ENCODE results near the gene ARAP1. TPM values are rescaled to one million over a fixed set of nuclear protein-coding genes. Genes with fewer than 3 reads are reported as not detected.

Gene ARAP1
- total RNA-seq, 1 experiment from 2014 or later, result 86.2 TPM

GRCh38 chr11:72642884-72643522, 109.2 kb downstream of the ARAP1 start:
- Histone ChIP-seq H3K4me2 (ENCODE audit: low read length) (peak overlapping the region; percentile 96), H3K4me1 (ENCODE audit: insufficient read depth, low read length) (peaks cover 13% of the 10 kb centered on the region), H3K9ac (ENCODE audit: low read length) (no peak overlapping the region), H2AFZ (ENCODE audit: low read length) (peak overlapping the region; percentile 87), H3K27ac (ENCODE audit: low read length) (no peak overlapping the region), H3K9me3 (ENCODE audit: low read length) (no peaks in the 10 kb centered on the region), H3K79me2 (ENCODE audit: low read length) (no peaks in the 10 kb centered on the region), H3K36me3 (ENCODE audit: low read depth, low read length) (no peaks in the 10 kb centered on the region), H3K4me3 (ENCODE audit: low read length) (peak overlapping the region; percentile 72), H3F3A (ENCODE audit: low read length, unreplicated experiment) (no peaks in the 10 kb centered on the region), H4K20me1 (ENCODE audit: low read length) (no peaks in the 10 kb centered on the region), H3K9me2 (replicated peaks; ENCODE audit: low read length) (no peaks in the 10 kb centered on the region), H3K27me3 (ENCODE audit: low read length) (peaks cover 18% of the 10 kb centered on the region)
- ChIA-PET POLR2A (ENCODE audit: unreplicated experiment) (no interaction called here), CTCF (no interaction called here)
- ATAC-seq, result peak; percentile 67
- peak; percentile 69 for DNase-seq
- no TSS peak for BruUV-seq (replicated peaks)
- intact Hi-C loops (cut with micrococcal nuclease), result loop anchor here (1.0 to 2.0 kb wide), 3 partner anchors 44 to 172 kb away; no protein-coding TSS in a partner anchor
- no peak for TF ChIP-seq EZH2 (IDR thresholded peaks at IDR 0.05; ENCODE audit: low read length, unreplicated experiment)
- TF ChIP-seq CTCF (conservative IDR thresholded peaks at IDR 0.05; ENCODE audit: low read depth, low read length), result peak; percentile 91
- no peak for TF ChIP-seq EZH2phosphoT487 (IDR thresholded peaks at IDR 0.05; ENCODE audit: borderline replicate concordance, low read length)

- TF ChIP-seq EZH2phosphoT487 (IDR thresholded peaks at IDR 0.05; ENCODE audit: borderline replicate concordance, low read length) (peak; percentile 41; the same call in 1 of the 2 replicates), CTCF (conservative IDR thresholded peaks at IDR 0.05; ENCODE audit: low read depth, low read length) (no peak), EZH2 (IDR thresholded peaks at IDR 0.05; ENCODE audit: low read length, unreplicated experiment) (no peak)
- Histone ChIP-seq H3K27me3 (ENCODE audit: low read length) (peaks cover 18% of the 10 kb centered on the region), H3K4me3 (ENCODE audit: low read length) (peak overlapping the region; percentile 72), H3K4me2 (ENCODE audit: low read length) (peak overlapping the region; percentile 96), H2AFZ (ENCODE audit: low read length) (peak overlapping the region; percentile 87), H3K9me3 (ENCODE audit: low read length) (no peaks in the 10 kb centered on the region), H3K4me1 (ENCODE audit: insufficient read depth, low read length) (peaks cover 16% of the 10 kb centered on the region), H3K9ac (ENCODE audit: low read length) (no peak overlapping the region), H3K36me3 (ENCODE audit: low read depth, low read length) (no peaks in the 10 kb centered on the region), H3F3A (ENCODE audit: low read length, unreplicated experiment) (no peaks in the 10 kb centered on the region), H4K20me1 (ENCODE audit: low read length) (no peaks in the 10 kb centered on the region), H3K27ac (ENCODE audit: low read length) (no peak overlapping the region), H3K79me2 (ENCODE audit: low read length) (no peaks in the 10 kb centered on the region), H3K9me2 (replicated peaks; ENCODE audit: low read length) (no peaks in the 10 kb centered on the region)
- CTCF ChIA-PET, result interaction anchor here (0.5 to 0.7 kb wide), 2 partner anchors 58 to 164 kb away, joined by 3 read pairs; no protein-coding TSS in a partner anchor
- ATAC-seq (peak; percentile 69), DNase-seq (peak; percentile 40)
- no TSS peak for BruUV-seq (replicated peaks)
- POLR2A ChIA-PET (ENCODE audit: unreplicated experiment), result no interaction called here
- intact Hi-C loops (cut with micrococcal nuclease), result loop anchor here (1.0 to 2.0 kb wide), 2 partner anchors 57 to 171 kb away; no protein-coding TSS in a partner anchor
These were observed 109.9 kb downstream of the ARAP1 start for GRCh38 chr11:72642043-72642883.

Measured in PC-3 (cell line).